Panc1 (cell line): ENCODE measurements around the gene RUFY2. TPM values are rescaled to one million over a fixed set of nuclear protein-coding genes. Genes with fewer than 3 reads are reported as not detected.

Experiments
- ATAC-seq: fragments of 200-7000 bp; cut with Tn5 transposase; 2 replicates; pipeline ENCODE4 v1.9.1; 2020; ENCODE audit warnings: mild to moderate bottlenecking, moderate library complexity
- BruUV-seq: library from RNA; stranded (reverse); fragments of 400-500 nt; replicated peaks from 2 replicates; lab custom pipeline; 2021; lab: Mats Ljungman, UMichigan
- CTCF ChIA-PET: fragments of 300-600 bp; sonication (Branson Sonifier 250); formaldehyde crosslinking; loops from one replicate; lab custom pipeline; 2022; ENCODE audit warnings: antibody characterized with exemption; lab: Charles Lee
- POLR2A ChIA-PET: fragments of 300-600 bp; sonication (Branson Sonifier 250); formaldehyde crosslinking; loops from one replicate; lab custom pipeline; 2022; ENCODE audit warnings: antibody characterized with exemption; lab: Charles Lee
- DNase-seq: peaks from one replicate; pipeline ENCODE4 v3.0.0-alpha.2; 2010; ENCODE audit warnings: low read depth, low spot score
- H3K27ac ChIP-seq: 2 replicates; pipeline ENCODE4 v1.5.1; 2011; ENCODE audit warnings: mild to moderate bottlenecking, low read length, inconsistent platforms
- H3K27me3 ChIP-seq: fragments of 200-500 bp; sonication (Bioruptor generic); 2 replicates; pipeline ENCODE4 v1.6.0; 2014; ENCODE audit warnings: low read length, inconsistent platforms; ENCODE audit not compliant: control insufficient read depth, insufficient read depth
- H3K36me3 ChIP-seq: fragments of 200-500 bp; sonication (Bioruptor generic); 2 replicates; pipeline ENCODE4 v1.5.1; 2014; ENCODE audit warnings: inconsistent platforms, mild to moderate bottlenecking, low read length, moderate library complexity; ENCODE audit not compliant: control insufficient read depth, insufficient read depth
- H3K4me1 ChIP-seq: 2 replicates; pipeline ENCODE4 v1.5.1; 2011; ENCODE audit warnings: inconsistent platforms, mild to moderate bottlenecking, low read length, moderate library complexity; ENCODE audit not compliant: control insufficient read depth, insufficient read depth
- H3K4me3 ChIP-seq, 2 experiments: 2 replicates each; pipeline ENCODE4 v1.5.1; 2011 to 2012; ENCODE audit warnings: low read depth in 2 of 2, low read length in 2 of 2, mild to moderate bottlenecking in 2 of 2, inconsistent platforms in 1 of 2, moderate library complexity in 1 of 2
- H3K9me3 ChIP-seq: fragments of 200-500 bp; sonication (Bioruptor generic); 2 replicates; pipeline ENCODE4 v1.5.1; 2014; ENCODE audit warnings: low read depth, mild to moderate bottlenecking, inconsistent platforms, low read length, moderate library complexity; ENCODE audit not compliant: control insufficient read depth, insufficient read depth
- CTCF ChIP-seq: fragments of 450-650 bp; IDR thresholded peaks from 2 replicates; pipeline ENCODE4 v1.5.1; 2017; ENCODE audit warnings: mild to moderate bottlenecking
- POLR2AphosphoS5 ChIP-seq: IDR thresholded peaks from 2 replicates; pipeline ENCODE4 v1.6.1; 2012; ENCODE audit warnings: mild to moderate bottlenecking, low read depth, low read length, moderate library complexity
- SIN3A ChIP-seq: IDR thresholded peaks from 2 replicates; pipeline ENCODE4 v1.6.1; 2012; ENCODE audit warnings: low read depth, mild to moderate bottlenecking, low read length, moderate library complexity, borderline replicate concordance; ENCODE audit not compliant: insufficient read depth
- TCF7L2 ChIP-seq: IDR thresholded peaks from 2 replicates; pipeline ENCODE4 v1.6.1; 2011; ENCODE audit warnings: mild to moderate bottlenecking, low read depth, low read length, inconsistent platforms
- in situ Hi-C: cut with HindIII; loops from 2 replicates; pipeline ENCODE4 v1.10.0; 2016; ENCODE audit warnings: low sequenced_read_pairs, low pct_unique_long_range_greater_than_20kb
- intact Hi-C: fragments of 100-400 bp; cut with micrococcal nuclease; formaldehyde crosslinking; loops from one replicate; pipeline ENCODE4 v1.10.0; 2022; ENCODE audit not compliant: unreplicated experiment
- total RNA-seq: library from RNA; stranded (reverse); gene quantifications from one replicate; pipeline ENCODE4 v1.2.1, GENCODE V29; 2021; ENCODE audit not compliant: unreplicated experiment
- TF ChIP-seq, protein P1 (sequence below), 2 experiments: IDR thresholded peaks; 2 replicates each; pipeline ENCODE4 v1.6.1; 2011 to 2012; ENCODE audit warnings: low read depth in 2 of 2, control low read depth in 1 of 2, low read length in 1 of 2, mild to moderate bottlenecking in 1 of 2, moderate library complexity in 1 of 2; ENCODE audit not compliant: insufficient read depth in 1 of 2

RUFY2 gene
- total RNA-seq, 1 experiment from 2014 or later, result 25.1 TPM

DNA sequence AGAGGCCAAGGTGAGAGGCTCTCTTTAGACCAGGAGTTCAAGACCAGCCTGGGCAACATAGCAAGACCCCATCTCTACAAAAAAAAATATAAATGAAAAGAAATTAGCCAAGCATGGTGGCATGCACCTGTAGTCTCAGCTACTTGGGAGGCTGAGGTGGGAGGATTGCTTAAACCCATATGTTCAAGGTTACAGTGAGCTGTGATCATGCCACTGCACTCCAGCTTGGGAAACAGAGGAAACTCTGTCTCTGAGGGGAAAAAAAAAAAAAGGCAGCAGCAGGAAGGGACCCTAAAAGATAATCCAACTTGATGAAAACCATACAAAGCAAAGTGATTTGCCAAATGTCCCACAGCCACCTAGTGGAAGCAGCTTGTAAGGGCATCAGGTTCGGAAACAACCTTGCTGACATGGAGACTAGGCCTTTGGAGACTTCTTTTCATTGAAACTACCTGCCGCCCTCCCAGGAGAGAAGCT, 58.8 kb downstream of the RUFY2 start:
- peak; percentile 58 for DNase-seq
- H3K27ac ChIP-seq, result no peak overlapping the region
- peaks cover 28% of the 10 kb centered on the region for H3K36me3 ChIP-seq
- in situ Hi-C loops, result no loop called here
- POLR2A ChIA-PET, result interaction anchor here (0.6 to 0.7 kb wide), 4 partner anchors 17 to 525 kb away, joined by 6 to 12 read pairs (median 8); partner anchors contain the start of gene HNRNPH3
- no peaks in the 10 kb centered on the region; the same call in 1 of the 2 replicates for H3K4me1 ChIP-seq
- no peaks in the 10 kb centered on the region for H3K27me3 ChIP-seq
- TF ChIP-seq CTCF, result peak; percentile 95
- TF ChIP-seq, protein P1, sequence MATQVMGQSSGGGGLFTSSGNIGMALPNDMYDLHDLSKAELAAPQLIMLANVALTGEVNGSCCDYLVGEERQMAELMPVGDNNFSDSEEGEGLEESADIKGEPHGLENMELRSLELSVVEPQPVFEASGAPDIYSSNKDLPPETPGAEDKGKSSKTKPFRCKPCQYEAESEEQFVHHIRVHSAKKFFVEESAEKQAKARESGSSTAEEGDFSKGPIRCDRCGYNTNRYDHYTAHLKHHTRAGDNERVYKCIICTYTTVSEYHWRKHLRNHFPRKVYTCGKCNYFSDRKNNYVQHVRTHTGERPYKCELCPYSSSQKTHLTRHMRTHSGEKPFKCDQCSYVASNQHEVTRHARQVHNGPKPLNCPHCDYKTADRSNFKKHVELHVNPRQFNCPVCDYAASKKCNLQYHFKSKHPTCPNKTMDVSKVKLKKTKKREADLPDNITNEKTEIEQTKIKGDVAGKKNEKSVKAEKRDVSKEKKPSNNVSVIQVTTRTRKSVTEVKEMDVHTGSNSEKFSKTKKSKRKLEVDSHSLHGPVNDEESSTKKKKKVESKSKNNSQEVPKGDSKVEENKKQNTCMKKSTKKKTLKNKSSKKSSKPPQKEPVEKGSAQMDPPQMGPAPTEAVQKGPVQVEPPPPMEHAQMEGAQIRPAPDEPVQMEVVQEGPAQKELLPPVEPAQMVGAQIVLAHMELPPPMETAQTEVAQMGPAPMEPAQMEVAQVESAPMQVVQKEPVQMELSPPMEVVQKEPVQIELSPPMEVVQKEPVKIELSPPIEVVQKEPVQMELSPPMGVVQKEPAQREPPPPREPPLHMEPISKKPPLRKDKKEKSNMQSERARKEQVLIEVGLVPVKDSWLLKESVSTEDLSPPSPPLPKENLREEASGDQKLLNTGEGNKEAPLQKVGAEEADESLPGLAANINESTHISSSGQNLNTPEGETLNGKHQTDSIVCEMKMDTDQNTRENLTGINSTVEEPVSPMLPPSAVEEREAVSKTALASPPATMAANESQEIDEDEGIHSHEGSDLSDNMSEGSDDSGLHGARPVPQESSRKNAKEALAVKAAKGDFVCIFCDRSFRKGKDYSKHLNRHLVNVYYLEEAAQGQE (IDR thresholded peaks at IDR 0.05; ENCODE audit: insufficient read depth in 1 of 2, low read depth in 2 of 2, low read length in 1 of 2), result no peak
- CTCF ChIA-PET, result interaction anchor here (0.5 to 1.2 kb wide), 15 partner anchors 8 to 1096 kb away, joined by 3 to 11 read pairs (median 4); no protein-coding TSS in a partner anchor
- H3K4me3 ChIP-seq, result no peak overlapping the region
- BruUV-seq, result no TSS peak
- intact Hi-C loops, result no loop called here
- peak; percentile 70 for ATAC-seq
- H3K9me3 ChIP-seq, result no peaks in the 10 kb centered on the region

DNA sequence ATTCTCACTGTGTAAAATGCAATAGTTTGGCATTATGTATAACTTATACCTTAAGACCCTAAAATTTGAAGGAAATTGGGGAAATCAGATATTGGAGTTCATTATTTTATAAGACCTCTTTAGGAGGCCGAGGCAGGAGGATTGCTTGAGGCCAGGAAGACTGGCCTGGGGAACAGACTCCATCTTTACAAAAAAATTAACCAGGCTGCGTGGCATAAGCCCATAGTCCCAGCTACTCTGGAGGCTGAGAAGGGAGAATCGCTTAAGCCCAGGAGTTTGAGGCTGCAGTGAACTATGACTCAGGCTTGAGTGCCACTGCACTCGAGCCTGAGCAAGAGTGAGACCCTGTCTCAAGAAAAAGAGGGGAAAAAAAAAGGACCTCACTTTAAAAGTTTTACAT, 60.3 kb downstream of the RUFY2 start:
- H3K4me3 ChIP-seq, result no peak overlapping the region
- POLR2A ChIA-PET, result no interaction called here
- peak; percentile 39; the same call in 1 of the 2 replicates for ATAC-seq
- H3K9me3 ChIP-seq, result no peaks in the 10 kb centered on the region
- H3K27me3 ChIP-seq, result no peaks in the 10 kb centered on the region
- H3K36me3 ChIP-seq, result peaks cover 43% of the 10 kb centered on the region
- H3K4me1 ChIP-seq, result no peaks in the 10 kb centered on the region; the same call in 1 of the 2 replicates
- CTCF ChIA-PET, result no interaction called here
- DNase-seq, result no peak
- no peak overlapping the region for H3K27ac ChIP-seq
- BruUV-seq, result no TSS peak
- TF ChIP-seq POLR2AphosphoS5, result no peak; the same call in 1 of the 2 replicates
- TF ChIP-seq CTCF, result no peak
- TF ChIP-seq, protein P1 (IDR thresholded peaks at IDR 0.05; ENCODE audit: insufficient read depth in 1 of 2, low read depth in 2 of 2, low read length in 1 of 2), result no peak
- TF ChIP-seq SIN3A, result no peak
- no peak for TF ChIP-seq TCF7L2
- intact Hi-C loops, result no loop called here
- in situ Hi-C loops, result no loop called here
